IPS-20b (cell line): ENCODE data around the gene MS4A6E.

Experiments
- H3K27ac ChIP-seq: one replicate; pipeline ENCODE4 v1.5.1; 2013; ENCODE audit warnings: low read length
- H3K27me3 ChIP-seq: 2 replicates; pipeline ENCODE4 v1.6.1; 2013; ENCODE audit warnings: mild to moderate bottlenecking, low read length, inconsistent platforms; ENCODE audit not compliant: insufficient read depth
- H3K36me3 ChIP-seq: 2 replicates; pipeline ENCODE4 v1.6.1; 2013; ENCODE audit warnings: low read depth, mild to moderate bottlenecking, inconsistent platforms, low read length, moderate library complexity; ENCODE audit not compliant: insufficient read depth
- H3K4me1 ChIP-seq: 2 replicates; pipeline ENCODE4 v1.6.1; 2013; ENCODE audit warnings: mild to moderate bottlenecking, control low read depth, inconsistent platforms, low read length, moderate library complexity; ENCODE audit not compliant: insufficient read depth
- H3K4me3 ChIP-seq: 2 replicates; pipeline ENCODE4 v1.5.1; 2013; ENCODE audit warnings: mild to moderate bottlenecking, low read length, inconsistent platforms
- H3K9ac ChIP-seq: 2 replicates; pipeline ENCODE4 v1.6.1; 2013; ENCODE audit warnings: low read depth, mild to moderate bottlenecking, inconsistent platforms, low read length, moderate library complexity
- H3K9me3 ChIP-seq: 2 replicates; pipeline ENCODE4 v1.6.1; 2013; ENCODE audit warnings: mild to moderate bottlenecking, low read depth, low read length, inconsistent platforms; ENCODE audit not compliant: insufficient read depth

Gene MS4A6E

GRCh38 chr11:60338053-60338452 is 11.0 kb downstream of the MS4A6E start:
- H3K27ac ChIP-seq: no peak overlapping the region
- H3K9ac ChIP-seq: no peak overlapping the region
- H3K27me3 ChIP-seq: no peaks in the 10 kb centered on the region

DNA sequence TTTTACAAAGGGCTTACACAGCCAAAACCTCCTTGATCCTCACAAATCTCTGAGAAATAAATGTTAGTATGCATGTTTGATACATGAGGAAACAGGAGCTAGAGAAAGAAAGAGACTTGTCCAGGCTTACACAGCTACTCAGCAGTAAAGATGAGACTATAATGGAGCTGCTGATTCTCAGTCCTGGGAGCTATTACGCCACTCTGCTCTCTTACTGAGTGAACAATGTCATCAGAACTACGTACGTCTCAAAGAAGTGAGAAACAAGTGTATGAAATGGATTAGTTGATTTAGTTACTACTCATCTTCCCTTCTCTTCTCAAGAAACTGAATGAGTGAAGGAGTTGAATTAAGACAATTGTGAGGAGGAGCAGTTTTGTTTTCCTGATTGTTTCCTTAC is 12.3 kb downstream of the MS4A6E start:
- Histone ChIP-seq H3K36me3 (no peaks in the 10 kb centered on the region), H3K9ac (no peak overlapping the region), H3K27ac (no peak overlapping the region), H3K9me3 (no peaks in the 10 kb centered on the region), H3K4me3 (no peak overlapping the region), H3K27me3 (no peaks in the 10 kb centered on the region), H3K4me1 (no peaks in the 10 kb centered on the region)

More at GRCh38 chr11:60338053-60338452, 11.0 kb downstream of the MS4A6E start:
- Histone ChIP-seq H3K9me3 (no peaks in the 10 kb centered on the region), H3K4me1 (no peaks in the 10 kb centered on the region), H3K36me3 (no peaks in the 10 kb centered on the region), H3K4me3 (no peak overlapping the region)

DNA sequence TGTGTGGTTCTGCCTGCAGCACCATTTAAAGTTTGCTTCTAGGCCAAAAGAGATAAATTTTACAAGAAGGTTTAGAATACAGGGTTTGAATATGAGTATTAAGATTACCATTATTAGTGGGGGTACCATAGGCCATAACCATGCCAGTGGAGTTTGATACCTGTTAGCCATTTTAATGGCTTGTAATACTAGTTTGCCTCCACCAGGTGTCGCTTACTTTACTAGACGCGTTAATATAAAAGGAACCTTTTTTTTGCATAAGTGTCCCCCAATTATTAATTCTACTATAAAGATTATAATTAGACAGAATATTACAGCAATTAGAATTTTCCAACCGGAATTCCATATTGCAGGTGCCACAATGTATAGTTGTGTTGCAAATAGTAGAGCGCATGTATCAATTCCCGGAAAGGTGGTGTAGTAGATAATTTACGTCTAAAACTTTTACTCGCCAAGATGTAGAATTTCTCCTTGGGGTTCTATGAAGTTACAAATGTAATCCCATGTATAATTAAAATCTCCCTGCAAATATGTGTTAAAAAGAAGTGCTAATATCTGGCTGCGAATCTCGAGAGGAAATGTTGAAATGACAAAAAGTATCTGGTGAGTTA is 16.1 kb downstream of the MS4A6E start:
- Histone ChIP-seq H3K9ac (no peak overlapping the region), H3K4me3 (no peak overlapping the region), H3K27ac (no peak overlapping the region), H3K27me3 (no peaks in the 10 kb centered on the region), H3K9me3 (no peaks in the 10 kb centered on the region), H3K4me1 (no peaks in the 10 kb centered on the region), H3K36me3 (no peaks in the 10 kb centered on the region)

DNA sequence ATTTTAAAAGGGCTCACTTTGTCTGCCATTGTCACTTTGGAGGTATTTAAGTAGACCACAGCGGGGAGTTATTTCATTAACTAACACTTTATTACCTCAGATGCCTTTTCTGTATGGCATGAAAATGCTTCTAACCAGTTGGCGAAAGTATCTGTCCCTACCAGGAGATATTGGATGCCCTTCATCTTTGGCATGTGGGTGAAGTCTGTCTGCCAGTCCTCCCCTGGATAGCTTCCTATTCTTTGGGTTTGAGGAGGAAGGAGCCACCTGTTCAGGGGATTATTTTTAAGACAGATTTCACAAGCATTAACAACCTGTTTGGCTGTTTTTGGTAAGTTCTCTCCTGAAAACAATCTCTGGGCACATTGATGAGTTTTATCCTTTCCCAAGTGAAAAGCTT is 17.1 kb downstream of the MS4A6E start:
- H3K4me3 ChIP-seq: no peak overlapping the region
- no peak overlapping the region for H3K27ac ChIP-seq
- H3K9ac ChIP-seq: no peak overlapping the region
- H3K27me3 ChIP-seq: no peaks in the 10 kb centered on the region
- H3K36me3 ChIP-seq: no peaks in the 10 kb centered on the region
- H3K9me3 ChIP-seq: no peaks in the 10 kb centered on the region
- H3K4me1 ChIP-seq: no peaks in the 10 kb centered on the region

- Histone ChIP-seq H3K27me3 (no peaks in the 10 kb centered on the region), H3K4me1 (no peaks in the 10 kb centered on the region), H3K9me3 (no peaks in the 10 kb centered on the region)
Observed at GRCh38 chr11:60345489-60345888, 18.4 kb downstream of the MS4A6E start.

GRCh38 chr11:60347084-60347797 is 20.2 kb downstream of the MS4A6E start:
- Histone ChIP-seq H3K4me3 (no peak overlapping the region), H3K36me3 (no peaks in the 10 kb centered on the region)

More at GRCh38 chr11:60345489-60345888, 18.4 kb downstream of the MS4A6E start:
- no peaks in the 10 kb centered on the region for H3K36me3 ChIP-seq
- H3K9ac ChIP-seq: no peak overlapping the region
- H3K4me3 ChIP-seq: no peak overlapping the region
- no peak overlapping the region for H3K27ac ChIP-seq

GRCh38 chr11:60348116-60348515 is 21.1 kb downstream of the MS4A6E start:
- H3K36me3 ChIP-seq: no peaks in the 10 kb centered on the region
- H3K4me1 ChIP-seq: no peaks in the 10 kb centered on the region
- no peak overlapping the region for H3K4me3 ChIP-seq
- H3K27me3 ChIP-seq: no peaks in the 10 kb centered on the region
- no peak overlapping the region for H3K9ac ChIP-seq
- no peaks in the 10 kb centered on the region for H3K9me3 ChIP-seq
- H3K27ac ChIP-seq: no peak overlapping the region

More at GRCh38 chr11:60347084-60347797, 20.2 kb downstream of the MS4A6E start:
- Histone ChIP-seq H3K27ac (no peak overlapping the region), H3K9ac (no peak overlapping the region), H3K4me1 (no peaks in the 10 kb centered on the region), H3K9me3 (no peaks in the 10 kb centered on the region), H3K27me3 (no peaks in the 10 kb centered on the region)

DNA sequence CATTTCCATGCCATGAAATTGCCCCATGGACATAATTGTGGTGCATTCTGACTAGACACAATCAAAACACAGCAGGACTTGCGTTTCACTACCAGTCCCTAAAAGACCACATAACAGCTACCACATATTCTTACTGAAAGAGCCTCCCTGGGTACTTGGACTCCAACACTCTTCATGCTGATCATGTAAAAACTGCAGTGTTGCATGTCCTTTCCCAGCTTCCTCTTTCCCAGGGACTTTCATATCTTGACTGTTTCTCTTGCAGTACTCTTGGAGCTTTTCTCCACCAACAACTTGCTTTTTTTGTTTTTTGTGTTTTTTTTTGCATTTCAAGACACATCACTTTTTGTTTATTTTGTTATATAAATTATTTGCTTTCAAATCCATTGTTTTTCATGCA is 22.9 kb downstream of the MS4A6E start:
- Histone ChIP-seq H3K9ac (no peak overlapping the region), H3K4me3 (no peak overlapping the region), H3K27ac (no peak overlapping the region), H3K36me3 (no peaks in the 10 kb centered on the region), H3K4me1 (no peaks in the 10 kb centered on the region), H3K9me3 (peaks cover 7% of the 10 kb centered on the region; the same call in 1 of the 2 replicates), H3K27me3 (no peaks in the 10 kb centered on the region)

GRCh38 chr11:60357771-60358170 is 30.7 kb downstream of the MS4A6E start:
- H3K9me3 ChIP-seq: peaks cover 29% of the 10 kb centered on the region
- H3K4me3 ChIP-seq: no peak overlapping the region
- H3K4me1 ChIP-seq: no peaks in the 10 kb centered on the region
- H3K27ac ChIP-seq: no peak overlapping the region
- H3K27me3 ChIP-seq: no peaks in the 10 kb centered on the region
- no peak overlapping the region for H3K9ac ChIP-seq
- H3K36me3 ChIP-seq: no peaks in the 10 kb centered on the region

- H3K27ac ChIP-seq: no peak overlapping the region
Observed at GRCh38 chr11:60360621-60361020, 33.6 kb downstream of the MS4A6E start.

DNA sequence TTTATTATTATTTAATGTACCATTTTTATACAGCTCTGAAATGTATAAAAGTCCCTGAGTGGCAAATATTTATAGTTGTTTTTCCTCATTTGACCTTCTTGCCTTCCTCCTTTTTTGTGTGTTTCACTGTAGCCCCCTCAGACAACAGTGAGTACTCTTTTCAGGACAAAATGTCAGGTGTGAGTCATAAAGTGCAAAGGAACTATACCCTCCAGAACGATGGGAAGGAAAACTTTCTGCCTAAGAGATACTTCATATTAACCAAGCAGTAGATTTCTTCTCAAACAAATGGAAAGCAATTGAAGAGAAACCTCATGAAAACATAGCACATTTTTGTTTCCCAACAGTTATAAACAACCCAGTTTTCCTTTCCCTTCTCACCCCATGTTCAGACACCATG is 35.2 kb downstream of the MS4A6E start:
- no peak overlapping the region for H3K4me3 ChIP-seq
- H3K27me3 ChIP-seq: no peaks in the 10 kb centered on the region
- no peaks in the 10 kb centered on the region for H3K36me3 ChIP-seq
- no peak overlapping the region for H3K9ac ChIP-seq
- H3K27ac ChIP-seq: no peak overlapping the region
- peaks cover 10% of the 10 kb centered on the region for H3K4me1 ChIP-seq
- H3K9me3 ChIP-seq: peaks cover 22% of the 10 kb centered on the region

More at GRCh38 chr11:60360621-60361020, 33.6 kb downstream of the MS4A6E start:
- no peaks in the 10 kb centered on the region for H3K36me3 ChIP-seq
- H3K27me3 ChIP-seq: no peaks in the 10 kb centered on the region
- peaks cover 22% of the 10 kb centered on the region for H3K9me3 ChIP-seq
- H3K4me3 ChIP-seq: no peak overlapping the region
- no peak overlapping the region for H3K9ac ChIP-seq
- H3K4me1 ChIP-seq: peaks cover 10% of the 10 kb centered on the region
